H1 (cell line): ENCODE results near the gene AK5. TPM values are rescaled to one million over a fixed set of nuclear protein-coding genes. Genes with fewer than 3 reads are reported as not detected.

Source experiments
- CTCF ChIA-PET: fragments of 300-600 bp; sonication (Branson Sonifier 250); formaldehyde crosslinking; loops from one replicate; lab custom pipeline; 2021; ENCODE audit not compliant: partially characterized antibody; lab: Charles Lee
- POLR2A ChIA-PET: fragments of 300-600 bp; sonication (Branson Sonifier 250); formaldehyde crosslinking; loops from one replicate; lab custom pipeline; 2021; ENCODE audit warnings: inconsistent platforms; ENCODE audit not compliant: partially characterized antibody; lab: Charles Lee
- DNase-seq, 2 experiments: peaks; one replicate each; pipeline versions ENCODE4 v3.0.0 to v3.0.0-alpha.2; 2010 to 2022; ENCODE audit warnings: low spot score in 2 of 2, low read depth in 1 of 2, mixed read lengths in 1 of 2
- FAIRE-seq: peaks from 2 replicates; lab custom pipeline; 2011; peaks lifted over from hg19 to GRCh38; lab: Jason Lieb, UNC
- H2AFZ ChIP-seq: 2 replicates; pipeline ENCODE4 v1.8.1; 2012; ENCODE audit warnings: low read length, inconsistent platforms
- H2AK5ac ChIP-seq: 2 replicates; pipeline ENCODE4 v1.6.1; 2013; ENCODE audit warnings: low read depth, low read length
- H2BK120ac ChIP-seq: replicated peaks from 2 replicates; pipeline ENCODE3; 2013; ENCODE audit warnings: low read depth, low read length, inconsistent platforms
- H2BK12ac ChIP-seq: 2 replicates; pipeline ENCODE4 v1.6.1; 2013; ENCODE audit warnings: low read depth, low read length
- H2BK15ac ChIP-seq: 2 replicates; pipeline ENCODE4 v1.6.1; 2013; ENCODE audit warnings: low read length
- H2BK20ac ChIP-seq: 2 replicates; pipeline ENCODE4 v1.6.1; 2013; ENCODE audit warnings: low read length
- H2BK5ac ChIP-seq: 2 replicates; pipeline ENCODE4 v1.6.1; 2013; ENCODE audit warnings: low read depth, low read length
- H3K14ac ChIP-seq: 2 replicates; pipeline ENCODE4 v1.6.1; 2013; ENCODE audit warnings: inconsistent platforms; ENCODE audit not compliant: insufficient read length
- H3K18ac ChIP-seq: 2 replicates; pipeline ENCODE4 v1.6.1; 2013; ENCODE audit warnings: low read length; ENCODE audit errors: extremely low read depth
- H3K23ac ChIP-seq: 2 replicates; pipeline ENCODE4 v1.6.1; 2013; ENCODE audit warnings: inconsistent platforms; ENCODE audit not compliant: insufficient read length
- H3K23me2 ChIP-seq: 2 replicates; pipeline ENCODE4 v1.6.1; 2013; ENCODE audit warnings: low read depth, low read length
- H3K27ac ChIP-seq: 2 replicates; pipeline ENCODE4 v1.6.1; 2011; ENCODE audit warnings: low read depth, low read length, inconsistent platforms
- H3K27me3 ChIP-seq, 4 experiments: replicated peaks in 1 of 4; 1 replicate in 1 of 4; 2 replicates in 3 of 4; pipeline versions ENCODE4 v1.6.1 to v1.8.1; 2011 to 2013; ENCODE audit warnings: low read length in 3 of 4, mild to moderate bottlenecking in 3 of 4, inconsistent platforms in 2 of 4, mixed read lengths in 2 of 4, moderate library complexity in 1 of 4; ENCODE audit not compliant: control insufficient read depth in 3 of 4, insufficient read depth in 3 of 4; ENCODE audit errors: extremely low read depth in 1 of 4
- H3K36me3 ChIP-seq, 4 experiments: 2 replicates each; pipeline versions ENCODE4 v1.6.1 to v1.8.1; 2011 to 2013; ENCODE audit warnings: mild to moderate bottlenecking in 4 of 4, low read length in 3 of 4, moderate library complexity in 2 of 4, control low read depth in 1 of 4, inconsistent platforms in 1 of 4; ENCODE audit not compliant: insufficient read depth in 4 of 4, control insufficient read depth in 2 of 4
- H3K4ac ChIP-seq: replicated peaks from 2 replicates; pipeline ENCODE3; 2013; ENCODE audit warnings: low read length, low read depth, mixed read lengths, inconsistent platforms; ENCODE audit not compliant: insufficient read length
- H3K4me1 ChIP-seq, 4 experiments: replicated peaks in 1 of 4; 1 replicate in 1 of 4; 2 replicates in 3 of 4; pipeline versions ENCODE4 v1.6.1 to v1.8.1; 2011 to 2013; ENCODE audit warnings: low read length in 3 of 4, inconsistent platforms in 2 of 4, mixed read lengths in 1 of 4; ENCODE audit not compliant: insufficient read depth in 4 of 4, control insufficient read depth in 3 of 4
- H3K4me2 ChIP-seq, 2 experiments: 2 replicates each; pipeline versions ENCODE4 v1.6.1 to v1.8.1; 2011 to 2013; ENCODE audit warnings: low read depth in 2 of 2, low read length in 2 of 2, control low read depth in 1 of 2, inconsistent platforms in 1 of 2, mild to moderate bottlenecking in 1 of 2; ENCODE audit not compliant: insufficient read depth in 1 of 2
- H3K4me3 ChIP-seq, 4 experiments: fragments of 200-600, 300-600 bp in 1 of 4; sonication (generic), shearing (Covaris generic), sonication (Bioruptor Twin) in 1 of 4; 2 replicates each; pipeline versions ENCODE4 v1.5.1 to v1.8.1; 2011 to 2016; ENCODE audit warnings: low read length in 4 of 4, low read depth in 3 of 4, control low read depth in 2 of 4, inconsistent platforms in 2 of 4, mild to moderate bottlenecking in 2 of 4, mixed read lengths in 1 of 4, moderate library complexity in 1 of 4; ENCODE audit not compliant: insufficient read depth in 2 of 4; ENCODE audit errors: extremely low read depth in 1 of 4
- H3K56ac ChIP-seq: replicated peaks from 2 replicates; pipeline ENCODE3; 2013; ENCODE audit warnings: low read depth, mild to moderate bottlenecking, mixed read lengths, low read length, inconsistent platforms; ENCODE audit not compliant: insufficient read length
- H3K79me1 ChIP-seq: 2 replicates; pipeline ENCODE4 v1.6.1; 2013; ENCODE audit warnings: low read depth, low read length, control low read depth
- H3K79me2 ChIP-seq, 2 experiments: 2 replicates each; pipeline versions ENCODE4 v1.6.1 to v1.8.1; 2012 to 2013; ENCODE audit warnings: low read length in 2 of 2, mild to moderate bottlenecking in 2 of 2, inconsistent platforms in 1 of 2; ENCODE audit not compliant: insufficient read depth in 2 of 2, control insufficient read depth in 1 of 2
- H3K9ac ChIP-seq, 4 experiments: replicated peaks in 1 of 4; 1 replicate in 1 of 4; 2 replicates in 3 of 4; pipeline versions ENCODE4 v1.6.1 to v1.8.1; 2011 to 2013; ENCODE audit warnings: low read depth in 3 of 4, low read length in 3 of 4, control low read depth in 2 of 4, mild to moderate bottlenecking in 2 of 4, moderate library complexity in 2 of 4, inconsistent platforms in 1 of 4; ENCODE audit errors: extremely low read depth in 1 of 4
- H3K9me3 ChIP-seq, 2 experiments: 2 replicates each; pipeline versions ENCODE4 v1.6.1 to v1.8.1; 2012 to 2013; ENCODE audit warnings: mild to moderate bottlenecking in 2 of 2, moderate library complexity in 2 of 2, control low read depth in 1 of 2, inconsistent platforms in 1 of 2, low read depth in 1 of 2, low read length in 1 of 2, mixed read lengths in 1 of 2; ENCODE audit not compliant: insufficient read depth in 2 of 2
- H4K20me1 ChIP-seq, 2 experiments: replicated peaks in 1 of 2; 2 replicates each; pipeline versions ENCODE3 to v1.8.1; 2011 to 2013; ENCODE audit warnings: inconsistent platforms in 2 of 2, low read length in 2 of 2, mild to moderate bottlenecking in 1 of 2; ENCODE audit not compliant: insufficient read depth in 2 of 2, control insufficient read depth in 1 of 2
- H4K5ac ChIP-seq: 2 replicates; pipeline ENCODE4 v1.6.1; 2013; ENCODE audit warnings: low read length, low read depth, mixed read lengths, inconsistent platforms; ENCODE audit not compliant: insufficient read length
- H4K8ac ChIP-seq: 2 replicates; pipeline ENCODE4 v1.8.0; 2013; ENCODE audit warnings: mild to moderate bottlenecking, moderate library complexity, low read length, inconsistent platforms; ENCODE audit not compliant: insufficient read depth; ENCODE audit errors: extremely low read depth
- H4K91ac ChIP-seq: replicated peaks from 2 replicates; pipeline ENCODE3; 2013; ENCODE audit warnings: low read length, mixed read lengths, inconsistent platforms; ENCODE audit not compliant: insufficient read length
- CHD1 ChIP-seq: IDR thresholded peaks from 2 replicates; pipeline ENCODE4 v1.6.1; 2012; ENCODE audit warnings: low read depth, low read length, improper control_type of control experiment
- CHD2 ChIP-seq: IDR thresholded peaks from 2 replicates; pipeline ENCODE4 v1.6.1; 2012; ENCODE audit warnings: low read length, improper control_type of control experiment
- GTF2F1 ChIP-seq: IDR thresholded peaks from 2 replicates; pipeline ENCODE4 v1.6.1; 2012; ENCODE audit warnings: low read depth, low read length, improper control_type of control experiment, borderline replicate concordance
- JUN ChIP-seq: IDR thresholded peaks from 2 replicates; pipeline ENCODE4 v1.6.1; 2011; ENCODE audit warnings: low read depth, mild to moderate bottlenecking, improper control_type of control experiment, low read length
- JUND ChIP-seq: IDR thresholded peaks from 2 replicates; pipeline ENCODE4 v1.6.1; 2011; ENCODE audit warnings: mild to moderate bottlenecking, improper control_type of control experiment, low read length
- NRF1 ChIP-seq: IDR thresholded peaks from 2 replicates; pipeline ENCODE4 v1.6.1; 2011; ENCODE audit warnings: mild to moderate bottlenecking, low read depth, low read length, improper control_type of control experiment
- RFX5 ChIP-seq: IDR thresholded peaks from 2 replicates; pipeline ENCODE4 v1.6.1; 2011; ENCODE audit warnings: low read depth, low read length, improper control_type of control experiment, borderline replicate concordance
- SAP30 ChIP-seq: fragments of 300-600 bp; sonication (generic); IDR thresholded peaks from 2 replicates; pipeline ENCODE4 v1.7.1; 2012; ENCODE audit warnings: low read length, moderate library complexity, mild to moderate bottlenecking, inconsistent platforms; ENCODE audit not compliant: insufficient read depth, insufficient replicate concordance
- SRF ChIP-seq: IDR thresholded peaks from 2 replicates; pipeline ENCODE4 v1.6.1; 2011; ENCODE audit warnings: mild to moderate bottlenecking, low read depth, low read length, moderate library complexity
- USF2 ChIP-seq: IDR thresholded peaks from 2 replicates; pipeline ENCODE4 v1.6.1; 2011; ENCODE audit warnings: low read length, improper control_type of control experiment
- WGBS, 2 experiments: shearing (Covaris generic) in 1 of 2; methylation state at CpG; one replicate each; pipeline versions ENCODE4 v1.1.6 to v1.1.7; 2013 to 2015; ENCODE audit warnings: low lambda C conversion rate in 2 of 2, mixed read lengths in 2 of 2, inconsistent platforms in 1 of 2, low coverage in 1 of 2, missing lambda C conversion rate in 1 of 2; ENCODE audit not compliant: insufficient replicate concordance in 2 of 2, insufficient coverage in 1 of 2, insufficient read length in 1 of 2; ENCODE audit errors: extremely low coverage in 1 of 2, missing lambda C conversion rate in 1 of 2; 5-methylcytosine and 5-hydroxymethylcytosine counted together
- polyA plus RNA-seq, 7 experiments: library from polyadenylated mRNA; depleted of rRNA in 3 of 7; stranded (reverse) in 5 of 7; unstranded in 2 of 7; fragments of >200 nt in 5 of 7; fragments of 200-250 nt in 2 of 7; gene quantifications; 1 replicate in 5 of 7; 2 replicates in 1 of 7; 4 replicates in 1 of 7; pipeline versions ENCODE4 v1.2.1 to v1.2.3, GENCODE V29; 2011 to 2013; ENCODE audit warnings: missing spikeins in 2 of 7, mixed read lengths in 2 of 7
- total RNA-seq: library from RNA; stranded (reverse); fragmentation: NEBNext Ultra II Directional; extraction: Animal tissue kit (Norgen Biotek cat#: 25700); gene quantifications from 2 replicates; pipeline ENCODE4 v1.2.1, GENCODE V29; 2021

AK5 gene
- total and polyA plus RNA-seq, 2 of the 8 experiments (the other 6 are each of a cell fraction or from before 2014, with no cell fraction given), result 2.0 to 7.1 TPM

GRCh38 chr1:77476475-77476874 is 194.7 kb downstream of the AK5 start:
- Histone ChIP-seq H3K23me2 (no peaks in the 10 kb centered on the region), H4K5ac (no peak overlapping the region), H4K20me1 (no peaks in the 10 kb centered on the region), H3K9ac (no peak overlapping the region), H2BK20ac (no peak overlapping the region), H2AFZ (no peak overlapping the region), H3K4me1 (no peaks in the 10 kb centered on the region), H3K4me3 (no peak overlapping the region), H3K27ac (no peak overlapping the region), H3K4me2 (no peak overlapping the region), H3K9me3 (no peaks in the 10 kb centered on the region), H3K79me1 (no peaks in the 10 kb centered on the region; the same call in 1 of the 2 replicates), H2AK5ac (no peak overlapping the region), H2BK15ac (no peak overlapping the region), H3K27me3 (no peaks in the 10 kb centered on the region), H4K91ac (no peak overlapping the region), H3K14ac (no peak overlapping the region), H3K56ac (no peak overlapping the region), H3K36me3 (no peaks in the 10 kb centered on the region), H3K4ac (no peak overlapping the region), H3K18ac (no peak overlapping the region), H2BK12ac (no peak overlapping the region), H2BK120ac (no peak overlapping the region), H3K79me2 (no peaks in the 10 kb centered on the region), H4K8ac (no peak overlapping the region), H3K23ac (no peak overlapping the region), H2BK5ac (no peak overlapping the region)
- ChIA-PET CTCF (no interaction called here), POLR2A (no interaction called here)
- FAIRE-seq (no peak), DNase-seq (no peak)
- 88% methylated on average over 7 of the region's 7 CpGs; no CpG with 5 or more reads in 1 of the 2 experiments for WGBS, 2 experiments
- TF ChIP-seq CHD2 (no peak), NRF1 (no peak), CHD1 (no peak), SAP30 (no peak), SRF (no peak), USF2 (no peak), JUND (no peak), GTF2F1 (no peak), RFX5 (no peak), JUN (no peak)
